Endodermal cell (in vitro differentiated cells): ENCODE data around the gene CNKSR1. TPM values are rescaled to one million over a fixed set of nuclear protein-coding genes. Genes with fewer than 3 reads are reported as not detected.

Experiments
- DNase-seq: peaks from one replicate; pipeline ENCODE4 v3.0.0-alpha.2; 2017
- H3K27ac ChIP-seq: 2 replicates; pipeline ENCODE4 v1.5.1; 2013; ENCODE audit warnings: mild to moderate bottlenecking, low read depth, low read length, moderate library complexity
- H3K27me3 ChIP-seq: 2 replicates; pipeline ENCODE4 v1.6.1; 2013; ENCODE audit warnings: mild to moderate bottlenecking, low read length, moderate library complexity; ENCODE audit not compliant: insufficient read depth, control insufficient read depth, poor library complexity, severe bottlenecking
- H3K36me3 ChIP-seq: 2 replicates; pipeline ENCODE4 v1.7.0; 2013; ENCODE audit warnings: mild to moderate bottlenecking, low read length, moderate library complexity; ENCODE audit not compliant: control insufficient read depth, insufficient read depth
- H3K4me1 ChIP-seq: one replicate; pipeline ENCODE4 v1.7.0; 2013; ENCODE audit warnings: low read length; ENCODE audit not compliant: control insufficient read depth, insufficient read depth
- H3K4me3 ChIP-seq: 2 replicates; pipeline ENCODE4 v1.5.1; 2013; ENCODE audit warnings: mild to moderate bottlenecking, low read length, moderate library complexity
- H3K9ac ChIP-seq: 2 replicates; pipeline ENCODE4 v1.6.1; 2013; ENCODE audit warnings: mild to moderate bottlenecking, low read length, moderate library complexity; ENCODE audit not compliant: poor library complexity, severe bottlenecking; ENCODE audit errors: extremely low read depth
- H3K9me3 ChIP-seq: 2 replicates; pipeline ENCODE4 v1.6.1; 2013; ENCODE audit warnings: mild to moderate bottlenecking, low read length, moderate library complexity; ENCODE audit not compliant: control insufficient read depth
- H3K27ac Mint-ChIP-seq: 2 replicates; pipeline ENCODE4 v1.8.0; 2020; ENCODE audit warnings: mixed read lengths
- H3K27me3 Mint-ChIP-seq: 2 replicates; pipeline ENCODE4 v1.8.0; 2021; ENCODE audit warnings: mild to moderate bottlenecking, mixed read lengths; ENCODE audit not compliant: insufficient read depth
- H3K36me3 Mint-ChIP-seq: 2 replicates; pipeline ENCODE4 v1.8.0; 2020; ENCODE audit warnings: low read depth, mixed read lengths
- H3K4me1 Mint-ChIP-seq: 2 replicates; pipeline ENCODE4 v1.8.0; 2020; ENCODE audit warnings: mixed read lengths
- H3K4me3 Mint-ChIP-seq: 2 replicates; pipeline ENCODE4 v1.8.0; 2020; ENCODE audit warnings: mild to moderate bottlenecking, moderate library complexity, mixed read lengths
- H3K9me3 Mint-ChIP-seq: 2 replicates; pipeline ENCODE4 v1.8.0; 2020; ENCODE audit warnings: mild to moderate bottlenecking, mixed read lengths
- CTCF ChIP-seq: fragments of 200-600 bp; sonication (generic); conservative IDR thresholded peaks from 2 replicates; pipeline ENCODE4 v1.5.0; 2021; ENCODE audit warnings: antibody characterized with exemption, mild to moderate bottlenecking
- WGBS, 2 experiments: methylation state at CpG; one replicate each; pipeline versions ENCODE4 v1.1.5 to v1.1.7; 2013; ENCODE audit warnings: missing lambda C conversion rate in 2 of 2, mixed read lengths in 1 of 2; ENCODE audit not compliant: insufficient coverage in 1 of 2, insufficient read length in 1 of 2; 5-methylcytosine and 5-hydroxymethylcytosine counted together
- total RNA-seq, 2 donors: library from RNA; stranded (reverse); fragmentation: NEBNext Ultra II Directional in 1 of 2; extraction: Animal tissue kit (Norgen Biotek cat#: 25700) in 1 of 2; gene quantifications; 2 replicates in 1 of 2; 3 replicates in 1 of 2; pipeline ENCODE4 v1.2.1, GENCODE V29; 2021

CNKSR1 gene
- total RNA-seq, 2 donors from 2014 or later = 35.8 to 44.1 TPM

DNA sequence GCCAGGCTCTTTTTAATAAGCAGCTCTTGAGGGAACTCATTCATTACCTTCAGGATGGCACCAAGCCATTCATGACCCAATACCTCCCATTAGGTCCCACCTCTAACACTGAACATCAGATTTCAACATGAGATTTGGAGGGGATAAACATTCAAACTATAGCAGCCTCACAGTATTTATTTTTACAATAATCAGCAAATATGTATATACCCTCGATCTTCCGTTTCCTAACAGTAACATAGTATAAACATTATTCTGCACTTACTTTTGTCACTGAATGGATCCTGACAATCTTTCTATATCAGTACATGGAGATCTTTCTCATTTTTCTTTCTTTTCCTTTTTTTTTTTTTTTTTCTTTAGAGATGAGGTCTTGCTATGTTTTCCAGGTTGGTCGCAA lies 18.5 kb downstream of the CNKSR1 start:
- no peak for DNase-seq
- no peak overlapping the region for H3K27ac Mint-ChIP-seq
- no peak overlapping the region for H3K9ac ChIP-seq
- no peaks in the 10 kb centered on the region for H3K4me1 ChIP-seq
- no peaks in the 10 kb centered on the region for H3K36me3 ChIP-seq
- no peak overlapping the region for H3K27ac ChIP-seq
- no peak overlapping the region for H3K4me3 ChIP-seq
- H3K36me3 Mint-ChIP-seq = no peaks in the 10 kb centered on the region
- H3K27me3 ChIP-seq = no peaks in the 10 kb centered on the region
- H3K4me1 Mint-ChIP-seq = peaks cover 8% of the 10 kb centered on the region
- no peaks in the 10 kb centered on the region for H3K9me3 Mint-ChIP-seq
- peaks cover 9% of the 10 kb centered on the region for H3K27me3 Mint-ChIP-seq
- H3K9me3 ChIP-seq = no peaks in the 10 kb centered on the region
- TF ChIP-seq CTCF = no peak
- H3K4me3 Mint-ChIP-seq = no peak overlapping the region
- WGBS, 2 experiments = 92 to 100% methylated on average over 2 to 3 of the region's 3 CpGs

- H3K27ac Mint-ChIP-seq = no peak overlapping the region
- no peaks in the 10 kb centered on the region for H3K9me3 ChIP-seq
- no peak for TF ChIP-seq CTCF
- H3K9me3 Mint-ChIP-seq = no peaks in the 10 kb centered on the region
- WGBS, 2 experiments = 94% methylated on average over 3 of the region's 3 CpGs
- peaks cover 7% of the 10 kb centered on the region for H3K27me3 Mint-ChIP-seq
- H3K36me3 ChIP-seq = no peaks in the 10 kb centered on the region
- H3K36me3 Mint-ChIP-seq = no peaks in the 10 kb centered on the region
- H3K9ac ChIP-seq = no peak overlapping the region
- no peak overlapping the region for H3K27ac ChIP-seq
- H3K4me1 ChIP-seq = no peaks in the 10 kb centered on the region
- H3K27me3 ChIP-seq = no peaks in the 10 kb centered on the region
- peaks cover 11% of the 10 kb centered on the region for H3K4me1 Mint-ChIP-seq
- no peak for DNase-seq
- no peak overlapping the region for H3K4me3 ChIP-seq
- no peak overlapping the region for H3K4me3 Mint-ChIP-seq
These were observed 20.0 kb downstream of the CNKSR1 start for GRCh38 chr1:26197301-26197700.

GRCh38 chr1:26197813-26198212 lies 20.5 kb downstream of the CNKSR1 start:
- H3K9me3 ChIP-seq = no peaks in the 10 kb centered on the region
- no peak overlapping the region for H3K4me3 ChIP-seq
- Mint-ChIP-seq H3K4me3 (no peak overlapping the region), H3K27ac (no peak overlapping the region), H3K4me1 (peaks cover 11% of the 10 kb centered on the region), H3K9me3 (no peaks in the 10 kb centered on the region), H3K27me3 (peaks cover 11% of the 10 kb centered on the region), H3K36me3 (no peaks in the 10 kb centered on the region)
- H3K36me3 ChIP-seq = no peaks in the 10 kb centered on the region
- H3K4me1 ChIP-seq = no peaks in the 10 kb centered on the region
- H3K27me3 ChIP-seq = no peaks in the 10 kb centered on the region
- DNase-seq = no peak
- WGBS, 2 experiments = 84 to 85% methylated on average over 10 to 11 of the region's 11 CpGs
- no peak overlapping the region for H3K9ac ChIP-seq
- TF ChIP-seq CTCF = no peak
- H3K27ac ChIP-seq = no peak overlapping the region
